DND-41 (cell line): ENCODE data around the gene NIT1.

Experiments used
- ATAC-seq: fragments of 200-7000 bp; cut with Tn5 transposase; 3 replicates; pipeline ENCODE4 v1.9.1; 2021; ENCODE audit warnings: low read depth; ENCODE audit not compliant: insufficient read depth
- DNase-seq: peaks from one replicate; pipeline ENCODE4 v3.0.0-alpha.2; 2020
- H2AFZ ChIP-seq: 2 replicates; pipeline ENCODE4 v1.6.0; 2012; ENCODE audit warnings: low read depth, low read length
- H3K27ac ChIP-seq: 2 replicates; pipeline ENCODE4 v1.5.1; 2012; ENCODE audit warnings: low read length, inconsistent platforms
- H3K27me3 ChIP-seq: fragments of 200-600 bp; sonication (generic); 2 replicates; pipeline ENCODE4 v1.6.0; 2012; ENCODE audit warnings: low read length, mild to moderate bottlenecking, inconsistent platforms; ENCODE audit not compliant: insufficient read depth, poor library complexity
- H3K36me3 ChIP-seq: 2 replicates; pipeline ENCODE4 v1.5.1; 2012; ENCODE audit warnings: low read length, inconsistent platforms; ENCODE audit not compliant: insufficient read depth
- H3K4me1 ChIP-seq: 2 replicates; pipeline ENCODE4 v1.5.1; 2012; ENCODE audit warnings: mild to moderate bottlenecking, low read length; ENCODE audit not compliant: insufficient read depth
- H3K4me2 ChIP-seq: 2 replicates; pipeline ENCODE4 v1.6.0; 2012; ENCODE audit warnings: mild to moderate bottlenecking, moderate library complexity, low read length, inconsistent platforms; ENCODE audit not compliant: insufficient read depth
- H3K4me3 ChIP-seq, 2 experiments: fragments of 200-600 bp in 1 of 2; shearing (Covaris generic) in 1 of 2; 2 replicates each; pipeline ENCODE4 v1.5.1; 2012 to 2016; ENCODE audit warnings: inconsistent platforms in 2 of 2, low read length in 2 of 2, mild to moderate bottlenecking in 2 of 2, low read depth in 1 of 2, moderate library complexity in 1 of 2
- H3K79me2 ChIP-seq: 2 replicates; pipeline ENCODE4 v1.6.0; 2012; ENCODE audit warnings: low read length, inconsistent platforms; ENCODE audit not compliant: insufficient read depth
- H3K9ac ChIP-seq: 2 replicates; pipeline ENCODE4 v1.6.0; 2012; ENCODE audit warnings: low read depth, mild to moderate bottlenecking, inconsistent platforms, low read length, moderate library complexity
- H3K9me3 ChIP-seq: 2 replicates; pipeline ENCODE4 v1.5.1; 2012; ENCODE audit warnings: low read length, moderate library complexity, mild to moderate bottlenecking, inconsistent platforms; ENCODE audit not compliant: insufficient read depth, severe bottlenecking
- H4K20me1 ChIP-seq: 2 replicates; pipeline ENCODE4 v1.6.0; 2012; ENCODE audit warnings: low read length; ENCODE audit not compliant: insufficient read depth
- EZH2 ChIP-seq: IDR thresholded peaks from 3 replicates; pipeline ENCODE4 v1.6.1; 2012; ENCODE audit warnings: borderline replicate concordance, low read depth, mild to moderate bottlenecking, moderate library complexity, low read length, inconsistent platforms; ENCODE audit not compliant: severe bottlenecking
- TF ChIP-seq, protein P1 (sequence below): IDR thresholded peaks from 2 replicates; pipeline ENCODE4 v1.5.1; 2012; ENCODE audit warnings: borderline replicate concordance, low read length, moderate library complexity, mild to moderate bottlenecking; ENCODE audit not compliant: poor library complexity, severe bottlenecking; ENCODE audit errors: extremely low read depth

Gene NIT1

GRCh38 chr1:161098210-161099068 is 19.5 kb upstream of the NIT1 start, which contains the start of gene KLHDC9:
KLHDC9 (plus strand) TSS chr1:161098361; CDS start chr1:161098536, 175 bp downstream.
- Histone ChIP-seq H3K4me3 (peak within 1 kb of the TSS; percentile 19 to 64; a peak in 3 of 4 replicates), H4K20me1 (peaks cover 14% of the 10 kb centered on the region), H2AFZ (peak within 1 kb of the TSS; percentile 73), H3K9ac (peak within 1 kb of the TSS; percentile 57), H3K4me2 (peak within 1 kb of the TSS; percentile 89), H3K79me2 (peaks cover 10% of the 10 kb centered on the region), H3K9me3 (no peaks in the 10 kb centered on the region), H3K27me3 (no peaks in the 10 kb centered on the region), H3K4me1 (peaks cover 24% of the 10 kb centered on the region), H3K36me3 (peaks cover 31% of the 10 kb centered on the region), H3K27ac (peak within 1 kb of the TSS; percentile 65)
- ATAC-seq (peak; percentile 87), DNase-seq (peak; percentile 89)
- TF ChIP-seq EZH2, result no peak
- TF ChIP-seq, protein P1, sequence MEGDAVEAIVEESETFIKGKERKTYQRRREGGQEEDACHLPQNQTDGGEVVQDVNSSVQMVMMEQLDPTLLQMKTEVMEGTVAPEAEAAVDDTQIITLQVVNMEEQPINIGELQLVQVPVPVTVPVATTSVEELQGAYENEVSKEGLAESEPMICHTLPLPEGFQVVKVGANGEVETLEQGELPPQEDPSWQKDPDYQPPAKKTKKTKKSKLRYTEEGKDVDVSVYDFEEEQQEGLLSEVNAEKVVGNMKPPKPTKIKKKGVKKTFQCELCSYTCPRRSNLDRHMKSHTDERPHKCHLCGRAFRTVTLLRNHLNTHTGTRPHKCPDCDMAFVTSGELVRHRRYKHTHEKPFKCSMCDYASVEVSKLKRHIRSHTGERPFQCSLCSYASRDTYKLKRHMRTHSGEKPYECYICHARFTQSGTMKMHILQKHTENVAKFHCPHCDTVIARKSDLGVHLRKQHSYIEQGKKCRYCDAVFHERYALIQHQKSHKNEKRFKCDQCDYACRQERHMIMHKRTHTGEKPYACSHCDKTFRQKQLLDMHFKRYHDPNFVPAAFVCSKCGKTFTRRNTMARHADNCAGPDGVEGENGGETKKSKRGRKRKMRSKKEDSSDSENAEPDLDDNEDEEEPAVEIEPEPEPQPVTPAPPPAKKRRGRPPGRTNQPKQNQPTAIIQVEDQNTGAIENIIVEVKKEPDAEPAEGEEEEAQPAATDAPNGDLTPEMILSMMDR, result peak; percentile 26

DNA sequence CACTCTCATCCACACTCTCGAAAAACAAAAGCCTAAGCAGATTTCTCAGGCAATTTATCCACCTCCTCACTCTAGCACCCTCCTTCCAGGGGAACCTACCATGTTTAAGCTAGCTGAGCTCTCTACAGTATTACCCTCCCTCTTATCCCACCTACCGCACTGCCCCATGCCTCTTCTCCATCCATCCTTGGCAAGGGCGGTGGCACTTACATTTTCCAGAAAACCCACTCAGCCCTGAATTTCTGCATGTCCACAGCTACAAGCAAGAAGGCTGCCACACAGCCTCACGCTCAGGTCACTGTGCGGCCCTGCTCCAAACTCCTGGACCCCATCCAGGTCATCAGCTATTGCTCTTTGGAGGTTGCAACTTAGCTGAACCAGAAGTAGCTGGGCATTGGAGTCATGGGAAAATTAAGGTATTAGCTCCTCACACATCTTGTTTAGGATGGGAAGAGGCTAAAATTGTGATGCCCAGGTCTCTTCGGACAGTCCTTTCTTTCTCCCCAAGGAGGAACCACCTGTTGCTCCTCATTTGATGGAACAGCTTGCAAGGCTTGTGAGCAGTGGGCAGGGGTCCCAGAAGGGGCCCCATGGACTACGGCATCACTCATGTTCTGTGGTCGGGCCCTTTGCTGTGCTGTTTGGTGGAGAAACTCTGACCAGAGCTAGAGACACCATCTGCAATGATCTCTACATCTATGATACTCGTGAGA is 18.7 kb upstream of the NIT1 start:
- Histone ChIP-seq H3K79me2 (peaks cover 17% of the 10 kb centered on the region), H3K27me3 (no peaks in the 10 kb centered on the region), H3K4me1 (peaks cover 24% of the 10 kb centered on the region), H3K9ac (no peak overlapping the region), H3K4me2 (peak overlapping the region; percentile 89), H3K4me3 (peak overlapping the region in 1 of 2 experiments; percentile 64; a peak in 2 of 4 replicates), H3K9me3 (no peaks in the 10 kb centered on the region), H3K27ac (no peak overlapping the region), H4K20me1 (peaks cover 14% of the 10 kb centered on the region), H2AFZ (no peak overlapping the region), H3K36me3 (peaks cover 36% of the 10 kb centered on the region)
- TF ChIP-seq EZH2, result no peak
- TF ChIP-seq, protein P1, result no peak
- DNase-seq, result no peak
- no peak for ATAC-seq

DNA sequence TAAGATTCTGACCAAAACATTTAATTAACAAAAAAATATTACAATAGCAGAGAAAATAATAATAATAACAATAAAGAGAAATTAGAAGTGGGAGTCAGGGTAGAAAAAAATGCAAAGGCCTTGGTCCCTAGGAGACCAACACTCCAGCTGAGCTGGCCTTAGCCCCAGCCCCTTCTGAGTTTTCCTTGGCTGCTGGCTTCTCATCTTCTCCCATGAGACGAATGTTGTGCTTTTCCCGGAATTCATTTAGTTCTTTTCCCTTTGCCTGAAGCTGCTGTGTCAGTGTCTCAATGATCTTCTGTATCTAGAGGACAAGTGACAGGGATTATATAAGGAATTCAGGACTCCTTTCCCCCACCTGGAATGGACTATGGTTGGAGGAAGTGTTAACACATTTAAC is 17.3 kb upstream of the NIT1 start:
- no peaks in the 10 kb centered on the region for H3K9me3 ChIP-seq
- no peak overlapping the region for H2AFZ ChIP-seq
- H3K27me3 ChIP-seq, result no peaks in the 10 kb centered on the region
- H3K4me1 ChIP-seq, result peaks cover 24% of the 10 kb centered on the region
- H3K79me2 ChIP-seq, result peaks cover 30% of the 10 kb centered on the region
- H3K27ac ChIP-seq, result no peak overlapping the region
- DNase-seq (no peak), ATAC-seq (no peak)
- H3K36me3 ChIP-seq, result peaks cover 36% of the 10 kb centered on the region
- peaks cover 14% of the 10 kb centered on the region for H4K20me1 ChIP-seq
- H3K9ac ChIP-seq, result no peak overlapping the region
- no peak overlapping the region for H3K4me3 ChIP-seq
- TF ChIP-seq, protein P1, result no peak
- TF ChIP-seq EZH2, result no peak
- no peak overlapping the region for H3K4me2 ChIP-seq
